Adipocyte (in vitro differentiated cells): ENCODE measurements around the gene AMY1C.
"Not testable (repeated sequence)": the region's sequence is repeated elsewhere in the genome, so short reads cannot be mapped to it uniquely, and the experiment has no call there.

Source experiments
- DNase-seq: peaks from one replicate; pipeline ENCODE4 v3.0.0-alpha.2; 2015; ENCODE audit warnings: low read depth
- H3K27me3 ChIP-seq: replicated peaks from 2 replicates; pipeline ENCODE4 v1.7.0; 2013; ENCODE audit warnings: mild to moderate bottlenecking, low read length, moderate library complexity; ENCODE audit not compliant: control insufficient read depth, insufficient read depth
- H3K36me3 ChIP-seq: 2 replicates; pipeline ENCODE4 v1.7.0; 2013; ENCODE audit warnings: low read length, mild to moderate bottlenecking, moderate library complexity; ENCODE audit not compliant: control insufficient read depth, insufficient read depth, severe bottlenecking
- H3K4me1 ChIP-seq: 2 replicates; pipeline ENCODE4 v1.7.0; 2013; ENCODE audit warnings: mild to moderate bottlenecking, low read length, moderate library complexity; ENCODE audit not compliant: control insufficient read depth, insufficient read depth
- H3K4me3 ChIP-seq: 2 replicates; pipeline ENCODE4 v1.7.0; 2013; ENCODE audit warnings: mild to moderate bottlenecking, low read length, moderate library complexity
- H3K9ac ChIP-seq: 2 replicates; pipeline ENCODE4 v1.7.0; 2013; ENCODE audit warnings: mild to moderate bottlenecking, low read length, moderate library complexity
- H3K9me3 ChIP-seq: 2 replicates; pipeline ENCODE4 v1.7.0; 2013; ENCODE audit warnings: mild to moderate bottlenecking, low read length, moderate library complexity; ENCODE audit not compliant: control insufficient read depth

AMY1C gene

GRCh38 chr1:103749598-103749997, at the start of gene AMY1C:
TSS of gene AMY1C (plus strand) at chr1:103749898. CDS start at chr1:103750470, 572 bp downstream.
- not testable (repeated sequence) for DNase-seq, H3K4me3 ChIP-seq, H3K27me3 ChIP-seq, H3K9me3 ChIP-seq, H3K9ac ChIP-seq, H3K36me3 ChIP-seq, H3K4me1 ChIP-seq

GRCh38 chr1:103700669-103701068, 49.0 kb upstream of the AMY1C start:
- H3K9me3 ChIP-seq, H3K4me3 ChIP-seq, H3K4me1 ChIP-seq, H3K27me3 ChIP-seq, H3K36me3 ChIP-seq, H3K9ac ChIP-seq, DNase-seq: not testable (repeated sequence)

- not testable (repeated sequence) for H3K36me3 ChIP-seq, H3K9ac ChIP-seq, H3K27me3 ChIP-seq, H3K4me1 ChIP-seq, H3K4me3 ChIP-seq, H3K9me3 ChIP-seq, DNase-seq
Measured at GRCh38 chr1:103701256-103701655, 48.4 kb upstream of the AMY1C start.

- not testable (repeated sequence) for H3K4me1 ChIP-seq, H3K9ac ChIP-seq, H3K27me3 ChIP-seq, H3K36me3 ChIP-seq, H3K4me3 ChIP-seq, H3K9me3 ChIP-seq, DNase-seq
Measured at GRCh38 chr1:103707670-103708069, 42.0 kb upstream of the AMY1C start.

- H3K4me3 ChIP-seq, H3K9me3 ChIP-seq, H3K36me3 ChIP-seq, H3K9ac ChIP-seq, H3K27me3 ChIP-seq, H3K4me1 ChIP-seq, DNase-seq: not testable (repeated sequence)
Measured at GRCh38 chr1:103710381-103710780, 39.3 kb upstream of the AMY1C start.

GRCh38 chr1:103717404-103717803, 32.3 kb upstream of the AMY1C start:
- H3K27me3 ChIP-seq, DNase-seq, H3K9ac ChIP-seq, H3K4me1 ChIP-seq, H3K4me3 ChIP-seq, H3K36me3 ChIP-seq, H3K9me3 ChIP-seq: not testable (repeated sequence)

- H3K27me3 ChIP-seq, H3K4me1 ChIP-seq: not testable (repeated sequence)
Measured at GRCh38 chr1:103721473-103721872, 28.2 kb upstream of the AMY1C start.

GRCh38 chr1:103735334-103735733, 14.4 kb upstream of the AMY1C start:
- H3K9ac ChIP-seq, H3K36me3 ChIP-seq, H3K4me1 ChIP-seq, H3K4me3 ChIP-seq, DNase-seq, H3K9me3 ChIP-seq, H3K27me3 ChIP-seq: not testable (repeated sequence)

More at GRCh38 chr1:103721473-103721872, 28.2 kb upstream of the AMY1C start:
- not testable (repeated sequence) for H3K4me3 ChIP-seq, DNase-seq, H3K36me3 ChIP-seq, H3K9me3 ChIP-seq, H3K9ac ChIP-seq

- not testable (repeated sequence) for H3K27me3 ChIP-seq, H3K9me3 ChIP-seq, H3K9ac ChIP-seq, DNase-seq, H3K4me3 ChIP-seq, H3K4me1 ChIP-seq, H3K36me3 ChIP-seq
Measured at GRCh38 chr1:103738031-103738430, 11.7 kb upstream of the AMY1C start.

GRCh38 chr1:103744449-103744848, 5.2 kb upstream of the AMY1C start:
- H3K9ac ChIP-seq, H3K27me3 ChIP-seq, H3K4me1 ChIP-seq, H3K36me3 ChIP-seq, DNase-seq, H3K4me3 ChIP-seq, H3K9me3 ChIP-seq: not testable (repeated sequence)

GRCh38 chr1:103745040-103745439, 4.7 kb upstream of the AMY1C start:
- H3K4me1 ChIP-seq, H3K36me3 ChIP-seq, H3K4me3 ChIP-seq, H3K9me3 ChIP-seq, H3K9ac ChIP-seq, H3K27me3 ChIP-seq, DNase-seq: not testable (repeated sequence)

- not testable (repeated sequence) for H3K4me1 ChIP-seq
Measured at GRCh38 chr1:103748273-103748672, 1.4 kb upstream of the AMY1C start.

More at GRCh38 chr1:103748273-103748672, 1.4 kb upstream of the AMY1C start:
- not testable (repeated sequence) for H3K9ac ChIP-seq, DNase-seq, H3K4me3 ChIP-seq, H3K27me3 ChIP-seq, H3K9me3 ChIP-seq, H3K36me3 ChIP-seq
